ENCODE data around the gene IKZF1.

The IKZF1 gene

DNA sequence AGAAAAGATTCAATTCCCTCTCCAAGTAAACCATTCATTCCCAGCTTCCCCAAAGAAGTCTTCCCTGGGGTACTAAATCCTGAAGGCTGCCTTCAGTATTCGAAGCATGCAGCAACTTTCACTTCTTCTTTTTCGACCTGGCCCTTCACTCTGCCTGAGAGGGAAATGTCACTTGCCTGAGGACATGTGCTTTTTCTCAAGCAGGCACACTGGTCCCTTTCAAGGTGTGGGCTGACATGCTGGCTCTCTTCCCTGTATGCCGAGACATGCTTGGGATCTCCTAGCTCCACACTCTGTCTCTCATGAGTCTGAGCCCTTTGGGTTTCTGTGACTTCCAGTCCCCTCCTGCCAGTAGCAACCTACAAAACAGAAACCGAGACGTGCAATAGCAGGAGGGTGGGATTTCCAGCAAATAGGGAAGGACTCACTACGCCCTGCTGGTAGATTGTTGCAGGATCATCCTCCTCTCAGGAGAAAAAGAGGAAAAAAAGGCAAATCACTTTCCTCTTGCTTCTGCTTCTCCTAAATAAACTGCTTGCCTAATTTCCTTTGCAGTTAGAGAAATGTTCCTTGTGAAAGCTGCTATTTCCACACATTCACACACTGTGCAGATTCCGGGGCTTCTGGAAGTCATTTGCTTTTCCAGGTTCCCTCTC is 112.1 kb downstream of the IKZF1 start:
- no peak for DNase-seq

DNA sequence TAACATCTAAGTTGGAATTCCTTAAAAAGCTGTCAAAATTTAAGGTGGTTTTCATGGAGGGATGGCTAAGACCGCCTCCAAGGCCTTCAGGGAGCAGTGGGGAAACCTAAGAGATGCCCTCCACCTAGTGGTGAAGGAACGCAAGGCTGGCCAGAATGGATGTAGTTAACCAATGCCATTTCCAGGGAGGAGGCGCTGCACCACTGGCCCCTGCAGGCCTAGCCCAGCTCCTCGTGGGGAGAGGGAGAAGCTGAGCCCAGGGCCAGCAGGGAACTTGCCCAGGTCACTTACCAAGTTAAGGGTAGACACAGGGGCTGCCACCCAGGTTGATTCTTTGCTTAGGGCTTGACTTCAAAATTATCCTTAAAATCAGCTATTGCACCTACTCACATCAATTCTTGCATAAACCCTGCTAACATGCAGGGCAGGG is 113.6 kb downstream of the IKZF1 start:
- DNase-seq = peak; percentile 57

DNA sequence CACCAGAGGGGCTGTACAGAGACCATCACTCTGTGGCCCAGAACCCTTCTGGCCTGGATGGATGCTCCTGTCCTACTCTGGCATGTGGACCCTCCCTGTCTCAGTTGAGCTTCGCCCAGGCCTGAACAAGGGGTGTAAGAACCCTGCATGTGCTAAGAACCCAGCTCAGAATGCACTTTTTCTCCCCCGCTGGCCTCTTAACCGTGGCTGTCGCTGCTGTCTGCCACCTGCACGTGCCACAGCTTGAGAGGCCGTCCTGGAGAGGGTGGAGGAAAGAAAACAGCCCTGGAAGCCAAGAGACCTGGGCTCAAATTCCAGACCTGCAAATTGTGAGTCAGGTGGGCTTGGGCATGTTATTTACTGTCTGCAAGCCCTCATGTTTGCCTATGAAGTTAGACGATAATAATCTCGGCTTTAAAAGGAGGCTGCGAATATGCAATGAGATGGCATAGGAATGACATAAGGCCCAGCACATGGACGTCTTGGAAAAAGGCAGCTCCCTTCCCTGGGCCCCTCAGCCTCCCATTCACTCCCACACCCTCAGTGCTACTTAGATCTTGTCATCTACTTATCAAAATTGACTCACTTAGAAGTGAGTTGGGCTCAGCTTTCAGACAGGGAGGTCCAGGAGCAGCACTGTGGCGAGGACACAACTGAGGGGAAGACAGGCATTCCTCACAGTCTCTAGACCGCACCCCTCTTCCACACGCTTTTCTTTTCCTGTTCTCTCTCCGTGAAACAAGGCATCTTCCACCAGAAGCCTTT is 114.2 kb downstream of the IKZF1 start:
- no peak for DNase-seq

GRCh38 chr7:50421043-50421442 is 116.5 kb downstream of the IKZF1 start:
- DNase-seq = no peak

DNA sequence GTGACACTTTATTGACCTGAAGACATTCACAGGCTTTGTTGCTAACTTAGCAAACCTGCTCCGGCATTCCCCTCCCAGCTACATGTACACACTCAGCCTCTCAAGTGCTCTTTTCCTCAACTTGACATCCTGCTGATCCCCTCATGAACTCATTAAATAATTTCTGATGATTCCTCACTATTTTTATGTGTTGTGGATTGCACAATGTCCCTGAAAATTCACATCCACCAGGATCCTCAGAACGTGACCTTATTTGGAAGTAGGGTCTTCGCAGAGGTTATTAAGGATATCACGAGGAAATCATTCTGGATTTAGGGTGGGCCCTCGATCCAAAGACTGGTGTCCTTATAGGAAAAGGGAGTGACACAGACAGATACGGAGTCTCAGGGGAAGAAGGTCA is 118.3 kb downstream of the IKZF1 start:
- no peak for DNase-seq

DNA sequence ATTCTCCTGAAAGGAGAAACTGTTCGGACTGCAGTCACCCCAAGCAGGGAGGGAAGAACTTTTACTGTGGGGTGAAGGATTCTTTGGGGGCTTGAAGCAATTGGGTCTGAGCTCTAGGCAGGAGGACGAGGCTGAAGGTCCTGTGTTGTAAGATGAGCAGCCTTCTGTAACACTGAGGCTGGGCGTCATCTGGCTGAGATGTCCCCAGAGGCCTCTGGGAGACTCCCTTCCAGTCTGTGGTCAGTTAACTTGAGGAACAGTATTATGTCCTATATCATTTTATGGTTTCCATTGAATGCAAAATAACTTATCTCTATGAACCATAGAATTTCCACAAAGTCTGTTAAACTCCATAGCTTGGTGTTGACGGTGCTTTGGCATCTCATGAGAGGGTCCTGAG is 119.3 kb downstream of the IKZF1 start:
- DNase-seq = no peak

GRCh38 chr7:50425318-50425717 is 120.8 kb downstream of the IKZF1 start:
- no peak for DNase-seq

- DNase-seq = no peak
Measured at GRCh38 chr7:50426280-50427045, 121.9 kb downstream of the IKZF1 start.

- DNase-seq = no peak
Measured at GRCh38 chr7:50427518-50427917, 123.0 kb downstream of the IKZF1 start.

DNA sequence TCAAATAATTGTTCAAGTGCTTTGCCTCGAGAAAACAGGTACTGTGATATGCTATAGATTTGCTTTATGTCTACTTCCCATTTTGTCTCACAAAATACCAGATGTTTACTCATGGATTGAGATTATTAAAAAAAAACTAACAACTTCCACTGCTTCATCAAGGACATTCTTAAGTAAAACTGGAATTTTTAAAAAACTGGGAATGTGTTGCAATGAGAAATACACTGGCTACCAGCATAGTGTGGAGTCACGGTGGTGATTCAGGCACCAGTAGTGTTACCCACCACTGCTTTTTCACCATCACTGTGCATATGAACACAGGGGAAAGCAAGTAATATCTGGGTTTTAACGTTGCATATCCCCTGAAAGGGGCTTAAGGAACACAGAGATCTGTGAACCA is 124.4 kb downstream of the IKZF1 start:
- DNase-seq = no peak

- DNase-seq = no peak
Measured at GRCh38 chr7:50431316-50431715, 126.8 kb downstream of the IKZF1 start.

GRCh38 chr7:50431722-50432305 is 127.3 kb downstream of the IKZF1 start:
- no peak for DNase-seq

DNA sequence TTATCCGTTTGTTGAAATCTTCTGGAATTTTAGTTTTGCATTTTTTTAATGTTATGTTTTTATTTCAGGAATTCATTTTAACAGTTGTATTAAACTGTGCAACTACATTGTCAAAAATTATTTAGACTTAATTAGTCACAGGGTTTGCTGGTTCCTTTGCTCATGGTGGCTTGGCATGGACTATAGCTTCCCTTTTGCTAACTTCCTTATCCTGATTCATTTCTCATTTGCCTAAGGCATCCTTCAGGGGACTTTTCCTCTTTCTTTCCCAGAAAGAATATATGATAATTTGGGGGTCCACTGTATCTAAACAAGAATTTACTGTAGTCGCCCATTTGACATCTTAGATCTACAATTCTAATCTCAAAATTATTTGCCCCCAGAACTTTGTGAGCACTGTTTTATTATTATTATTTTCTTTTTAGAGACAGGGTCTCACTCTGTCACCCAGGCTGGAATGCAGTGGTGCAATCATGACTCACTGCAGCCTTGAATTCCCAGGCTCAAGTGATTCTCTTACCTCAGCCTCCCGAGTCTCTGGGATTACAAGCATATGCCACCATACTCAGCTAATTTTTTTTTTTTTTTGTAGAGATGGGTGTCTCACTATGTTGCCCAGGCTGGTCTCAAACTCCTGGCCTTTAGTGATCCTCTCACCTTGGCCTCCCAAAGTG is 131.8 kb downstream of the IKZF1 start:
- no peak for DNase-seq

DNA sequence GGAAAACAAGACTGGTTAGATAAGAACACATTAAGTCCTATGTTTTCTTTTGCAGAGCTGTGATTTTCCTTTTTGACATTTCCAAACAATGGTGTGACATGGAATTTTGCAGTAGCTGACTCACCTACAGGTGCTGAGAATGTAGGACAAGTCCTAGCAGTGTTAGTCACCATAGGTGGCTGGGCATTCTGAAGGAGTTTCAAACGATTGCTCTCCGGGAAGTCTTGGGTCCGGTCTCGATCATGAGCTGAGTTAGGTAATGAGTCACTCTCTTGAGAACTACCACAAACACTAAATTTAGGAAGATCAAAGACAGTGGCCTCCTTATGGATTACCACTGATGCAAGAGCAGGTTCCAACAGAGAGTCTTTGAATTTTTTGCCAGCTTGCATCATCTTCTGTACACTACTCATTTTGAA is 142.0 kb downstream of the IKZF1 start:
- DNase-seq = no peak

DNA sequence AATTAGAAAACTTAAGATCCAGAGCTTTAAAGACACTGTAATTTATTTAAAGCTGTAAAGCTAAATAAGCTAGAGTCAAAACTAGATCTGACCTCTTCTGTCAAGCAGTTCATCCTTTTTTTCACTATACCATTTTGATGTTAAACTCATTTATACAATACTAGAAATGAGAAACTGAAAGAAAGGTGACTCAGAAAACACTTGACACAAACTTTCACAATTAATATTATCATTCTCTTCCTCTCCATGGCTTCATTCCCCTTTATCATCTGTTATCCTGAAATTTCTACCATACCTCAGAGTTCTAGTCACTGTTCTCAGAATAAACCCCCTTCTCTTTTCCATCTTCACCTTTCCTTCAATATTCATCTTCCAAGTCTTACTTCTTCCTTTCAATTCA is 144.3 kb downstream of the IKZF1 start:
- DNase-seq = no peak

DNA sequence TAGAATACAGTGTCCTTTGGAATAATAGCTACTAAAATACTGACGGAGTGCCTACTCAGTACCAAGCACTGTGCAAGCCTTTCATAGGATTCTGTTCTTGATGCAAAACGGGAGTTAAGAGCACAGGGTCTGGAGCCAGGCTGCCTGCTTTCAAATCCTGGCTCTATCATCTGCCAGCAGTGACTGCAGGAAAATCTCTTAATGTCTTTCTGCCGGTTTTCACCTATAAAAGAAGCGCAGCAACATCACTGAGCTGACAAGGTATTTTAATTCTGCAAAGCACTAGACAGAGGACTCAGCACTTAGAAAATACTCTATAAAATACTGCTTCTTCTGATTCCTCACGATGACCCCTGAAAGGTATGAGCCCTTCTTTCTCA is 145.0 kb downstream of the IKZF1 start:
- no peak for DNase-seq

- DNase-seq = peak; percentile 82
Measured at GRCh38 chr7:50449881-50450589, 145.5 kb downstream of the IKZF1 start, which contains the start of gene FIGNL1. Gene FIGNL1, minus strand, starts transcription at chr7:50450350. Its CDS starts 3,063 bp downstream, at chr7:50447287.

DNA sequence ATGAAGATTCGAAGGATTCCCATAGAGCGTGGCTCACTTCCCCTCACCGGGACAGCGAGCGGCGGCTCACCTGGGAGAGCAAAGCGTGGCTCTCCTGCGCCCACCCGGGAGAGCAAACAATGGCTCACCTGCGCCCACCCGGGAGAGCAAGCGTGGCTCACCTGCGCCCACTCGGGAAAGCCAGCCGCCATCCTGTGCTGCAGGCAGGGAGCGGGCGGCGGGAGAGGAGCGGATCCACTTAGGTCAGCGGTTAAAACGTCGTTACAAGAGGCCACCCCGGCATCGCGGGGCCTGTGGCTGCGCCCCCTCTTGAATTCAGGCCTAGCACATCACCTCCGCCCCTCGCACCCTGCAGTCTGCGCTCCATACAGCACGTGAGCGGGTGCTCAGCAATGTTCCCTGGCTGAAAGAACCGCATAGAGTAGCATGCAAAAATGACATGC is 146.1 kb downstream of the IKZF1 start:
- no peak for DNase-seq

Data from central memory CD4-positive, alpha-beta T cell (primary cell).